GF-D8 (cell line): ENCODE measurements around the gene SEC31B.

Source experiments
- DNase-seq: peaks from one replicate; lab custom pipeline; 2025; lab: John Stamatoyannopoulos, UW

The SEC31B gene

DNA sequence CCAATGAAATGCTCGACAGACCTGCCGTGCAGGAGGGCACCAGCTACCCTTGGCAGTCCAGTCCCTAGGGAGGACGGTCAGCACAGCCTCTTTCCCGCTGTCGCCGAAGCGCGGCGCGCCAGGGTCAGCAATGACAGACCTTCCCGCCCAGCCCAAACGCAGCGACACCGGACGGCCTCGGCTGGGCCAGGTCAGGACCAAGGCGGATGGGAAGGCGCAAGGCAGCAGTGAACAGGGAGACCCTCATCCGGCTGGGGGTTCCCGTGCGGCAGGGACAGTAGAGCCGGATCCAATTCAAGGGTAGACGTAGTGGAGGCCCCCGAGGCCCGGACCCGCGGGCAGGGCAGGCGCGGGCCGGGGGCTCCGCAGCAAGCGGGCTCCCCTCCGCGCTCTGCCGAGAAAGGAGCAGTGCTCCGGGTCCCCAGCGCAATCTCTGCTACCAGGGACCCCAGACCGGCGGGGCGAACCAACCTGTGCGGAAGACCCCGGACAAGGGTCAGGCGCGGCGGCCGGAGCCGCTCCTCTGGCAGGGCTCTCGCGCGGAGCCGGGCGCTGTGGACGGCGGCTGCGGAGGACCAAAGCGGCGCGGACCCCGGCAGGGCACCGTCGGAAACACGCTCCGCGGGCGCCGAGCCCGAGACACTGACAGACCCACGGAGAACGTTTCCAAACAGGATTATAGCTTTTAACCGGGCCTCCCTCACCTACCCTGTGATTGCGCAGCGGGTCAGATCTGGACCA lies at the start of gene SEC31B:
Gene SEC31B, minus strand, starts transcription at position 551 of the 741 bp plus-strand sequence. CDS start 2,909 bp downstream, outside the sequence.
- no peak for DNase-seq

DNA sequence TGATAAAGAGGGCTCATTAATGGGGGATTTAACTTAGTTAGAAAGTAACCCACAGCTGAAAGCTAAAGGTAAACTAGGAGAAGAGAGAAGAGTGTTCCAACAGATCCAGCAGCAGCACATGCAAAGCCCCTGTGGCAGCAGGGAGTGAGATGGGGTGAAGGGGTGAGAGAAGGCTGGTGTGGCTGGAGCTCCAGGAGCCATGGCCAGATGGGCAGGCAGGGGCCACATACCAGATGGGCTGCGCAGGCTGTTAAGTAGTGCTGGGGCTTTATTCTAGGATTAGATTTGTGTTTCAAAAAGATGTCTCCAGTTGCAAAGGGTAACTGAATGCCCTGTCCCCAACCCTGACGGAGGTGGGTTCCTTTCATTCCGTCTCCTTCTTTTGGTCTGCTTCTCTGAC lies 49.3 kb upstream of the SEC31B start:
- DNase-seq, result no peak

GRCh38 chr10:100567826-100568225 lies 48.2 kb upstream of the SEC31B start:
- no peak for DNase-seq

DNA sequence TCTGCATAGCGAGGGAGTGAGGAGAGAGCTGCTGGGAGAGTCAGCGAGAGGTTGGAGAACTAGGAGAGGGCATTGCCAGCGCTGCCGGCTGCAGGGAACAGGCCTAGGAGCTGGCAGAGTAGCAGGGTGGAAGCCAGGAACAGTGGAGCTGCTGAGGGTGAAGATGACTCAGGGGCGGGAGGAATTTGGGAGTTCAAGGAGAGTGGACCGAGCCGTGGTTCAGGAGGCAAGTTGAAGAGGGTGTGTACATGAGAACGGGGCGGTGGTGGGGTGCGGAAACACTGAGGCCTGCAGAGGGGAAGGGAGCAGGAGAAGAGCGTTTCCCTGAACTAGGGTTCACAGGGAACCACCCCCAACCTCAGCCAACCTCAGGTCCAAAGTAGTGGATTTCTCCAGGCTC lies 47.6 kb upstream of the SEC31B start:
- no peak for DNase-seq

DNA sequence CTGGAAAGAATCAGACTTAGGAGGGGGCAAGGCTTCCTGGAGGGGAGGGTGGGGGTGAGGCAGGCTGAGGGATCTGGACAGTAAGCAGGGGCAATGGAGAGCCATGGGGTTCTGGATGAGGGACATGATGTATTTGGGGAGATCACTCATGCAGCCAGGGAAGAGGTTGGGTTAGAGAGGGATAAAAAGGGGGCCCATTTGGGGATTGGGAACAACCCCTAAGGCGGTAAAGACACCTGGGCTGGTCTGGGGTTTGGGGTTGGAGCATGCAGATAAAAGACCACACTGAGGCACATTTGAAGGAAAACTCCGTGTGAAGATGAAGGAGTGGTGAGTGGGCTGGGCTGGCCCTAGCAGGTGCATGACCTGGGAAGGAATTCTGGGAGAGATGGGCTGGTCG lies 46.9 kb upstream of the SEC31B start:
- no peak for DNase-seq

- DNase-seq, result no peak
Observed at GRCh38 chr10:100565206-100565985, 45.7 kb upstream of the SEC31B start.

DNA sequence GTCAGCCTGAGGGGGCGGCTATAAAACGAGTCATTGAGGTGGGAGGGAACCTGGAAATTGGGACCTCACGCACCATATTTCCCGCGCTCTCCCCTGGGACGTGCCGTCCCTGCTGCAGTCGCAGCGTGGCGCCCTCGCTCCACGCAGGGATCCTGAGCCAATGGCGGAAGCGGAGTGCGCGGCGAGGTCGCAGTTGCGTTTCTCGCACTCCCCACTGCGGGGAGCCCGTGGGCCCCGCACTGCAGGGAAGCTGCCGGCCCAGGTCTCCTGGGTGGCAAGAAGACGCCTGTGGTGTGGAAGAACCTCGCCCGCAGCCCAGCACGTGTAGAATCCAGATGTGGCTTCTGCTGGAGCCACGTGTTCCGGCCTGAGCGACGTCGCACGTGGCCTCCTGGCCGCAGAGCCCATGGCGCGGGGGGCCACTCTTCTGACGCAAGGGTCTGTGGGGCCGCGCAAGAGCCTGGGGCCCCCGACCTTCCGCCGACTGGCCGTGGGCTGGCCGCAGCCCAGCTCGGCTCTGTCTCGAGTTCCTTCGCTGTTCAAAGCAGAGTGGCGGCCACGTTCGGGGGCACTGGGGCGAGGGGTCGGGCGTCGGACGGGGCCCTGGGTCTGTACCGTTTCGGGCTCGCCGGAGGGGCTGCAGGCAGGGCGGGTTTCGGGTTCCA lies 42.5 kb upstream of the SEC31B start:
- peak; percentile 66 for DNase-seq

DNA sequence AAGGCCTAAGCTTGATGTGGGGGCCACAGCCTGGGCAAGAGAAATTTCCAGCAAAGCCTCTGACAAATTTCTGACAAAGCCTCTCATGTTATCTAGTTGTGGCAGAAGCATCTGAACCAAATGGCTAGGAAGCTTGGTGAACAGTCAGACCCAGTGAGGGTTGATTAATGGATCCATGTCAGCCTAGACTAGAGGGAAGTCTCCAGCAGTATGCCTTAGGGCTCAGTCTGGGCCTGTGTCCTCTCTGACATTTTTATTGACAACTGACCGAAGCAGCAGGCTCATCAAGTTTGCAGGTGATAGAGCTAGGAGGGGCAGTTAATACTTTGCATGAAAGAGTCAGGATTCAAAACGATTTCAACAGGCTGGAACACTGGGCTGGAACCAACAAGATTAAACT lies 41.3 kb upstream of the SEC31B start:
- no peak for DNase-seq

GRCh38 chr10:100560248-100560647 lies 40.6 kb upstream of the SEC31B start:
- no peak for DNase-seq

- DNase-seq, result no peak
Observed at GRCh38 chr10:100554902-100555301, 35.2 kb upstream of the SEC31B start.

DNA sequence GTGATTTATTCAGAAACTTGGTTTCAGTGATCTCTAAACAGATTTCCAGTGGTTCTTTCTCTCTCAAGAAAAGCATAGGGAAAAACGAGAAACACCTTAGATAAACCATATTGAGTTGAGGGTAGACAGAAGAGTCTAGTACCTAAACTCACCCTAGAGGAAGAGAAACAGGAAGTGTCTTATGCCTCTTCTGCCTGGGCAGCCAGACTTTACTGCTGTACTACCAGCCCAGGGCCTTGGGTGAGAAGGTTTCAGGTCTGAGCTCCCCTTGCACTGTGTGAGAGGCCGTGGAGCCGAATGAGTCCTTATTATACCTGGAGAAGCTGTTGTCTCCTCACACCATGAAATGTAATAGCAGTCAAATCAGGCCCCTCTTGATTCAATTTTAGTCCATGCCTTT lies 34.3 kb upstream of the SEC31B start:
- no peak for DNase-seq

DNA sequence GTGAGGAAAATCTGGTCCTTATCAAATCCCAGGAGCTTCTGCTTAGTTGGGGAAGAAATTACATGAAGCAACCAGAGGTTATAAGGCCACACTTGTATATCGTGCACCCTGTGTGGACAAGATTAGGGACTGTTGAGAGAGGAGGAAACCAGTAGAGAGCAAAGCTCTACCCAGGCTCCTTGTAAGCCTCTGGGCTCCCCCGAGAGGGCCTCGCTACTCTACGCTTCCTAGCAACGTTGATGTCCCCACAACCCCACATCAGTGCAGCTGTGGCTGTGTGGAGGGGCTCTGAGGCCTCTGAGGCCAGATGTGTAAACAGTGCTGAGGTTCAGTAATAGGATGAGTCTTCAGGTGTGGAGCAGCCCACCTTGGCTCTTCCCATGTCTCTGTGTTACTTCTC lies 32.1 kb upstream of the SEC31B start:
- no peak for DNase-seq

- no peak for DNase-seq
Observed at GRCh38 chr10:100551196-100551595, 31.5 kb upstream of the SEC31B start.

DNA sequence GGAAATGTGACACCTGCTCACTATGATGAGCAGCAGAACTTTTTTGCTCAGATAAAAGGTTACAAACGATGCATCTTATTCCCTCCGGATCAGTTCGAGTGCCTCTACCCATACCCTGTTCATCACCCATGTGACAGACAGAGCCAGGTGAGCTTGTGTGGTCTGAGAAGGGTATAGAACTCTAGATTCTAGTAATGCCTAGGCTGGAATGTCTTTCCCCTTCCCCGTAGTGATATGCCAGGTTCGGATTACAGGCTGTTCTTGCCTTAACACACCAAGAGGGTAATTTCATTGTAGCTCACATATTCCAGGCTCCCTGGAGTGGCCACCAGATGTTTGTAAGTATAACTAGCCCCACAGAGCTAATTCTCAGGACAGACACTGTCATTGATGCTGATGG lies 25.3 kb upstream of the SEC31B start:
- no peak for DNase-seq

- no peak for DNase-seq
Observed at GRCh38 chr10:100537475-100537874, 17.8 kb upstream of the SEC31B start.

- DNase-seq, result peak; percentile 89
Observed at GRCh38 chr10:100535715-100536353, 16.2 kb upstream of the SEC31B start, which contains the start of gene HIF1AN. HIF1AN (plus strand) TSS chr10:100535943; CDS start chr10:100535959, 16 bp downstream.

DNA sequence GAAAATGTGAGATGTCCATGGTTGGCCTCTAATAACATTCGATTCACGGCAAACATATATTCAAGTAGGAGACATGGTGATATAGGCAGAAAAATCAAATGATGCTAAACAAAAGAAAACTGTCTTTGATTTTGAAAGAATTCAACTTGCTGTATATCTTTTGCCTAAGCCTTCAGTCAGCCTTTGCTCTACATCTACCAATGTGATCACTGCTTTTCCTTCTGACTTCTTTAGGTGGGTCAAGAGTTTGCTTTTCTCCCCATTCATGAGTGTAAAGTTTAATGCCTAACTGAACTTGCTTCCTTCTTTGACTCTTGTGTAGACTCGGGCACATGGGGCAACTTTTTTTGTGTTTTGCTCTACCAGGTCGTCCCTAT lies 15.7 kb upstream of the SEC31B start:
- DNase-seq, result no peak

DNA sequence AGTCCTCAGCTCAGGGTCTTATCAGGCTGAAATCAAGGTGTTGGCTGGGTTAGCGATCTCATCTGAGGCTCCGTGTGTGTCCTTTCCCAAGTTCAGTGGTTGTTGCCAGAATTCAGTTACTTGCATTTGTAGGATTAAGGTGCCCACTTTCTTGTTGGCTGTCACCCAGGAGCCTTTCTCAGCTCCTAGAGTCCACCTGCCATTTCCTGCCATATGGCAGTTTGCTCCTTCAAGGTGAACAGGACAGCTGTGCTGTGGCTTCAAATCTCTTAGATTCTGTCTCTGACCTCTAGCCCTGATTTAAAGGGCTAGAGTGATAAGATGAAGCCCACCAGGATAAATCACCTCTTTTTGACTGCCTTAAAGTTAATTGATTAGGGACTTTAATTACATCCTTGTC lies 15.1 kb upstream of the SEC31B start:
- DNase-seq, result no peak

- DNase-seq, result no peak
Observed at GRCh38 chr10:100531761-100532160, 12.1 kb upstream of the SEC31B start.

GRCh38 chr10:100529475-100530298 lies 10.0 kb upstream of the SEC31B start, which contains the start of gene NDUFB8:
NDUFB8 (minus strand) TSS chr10:100529871; CDS start chr10:100529851, 20 bp downstream.
- peak; percentile 49 for DNase-seq

GRCh38 chr10:100528921-100529474 lies 9.3 kb upstream of the SEC31B start:
- no peak for DNase-seq
